Panc1 (cell line): ENCODE results near the gene ODC1.

Experiments used
- CTCF ChIP-seq: fragments of 450-650 bp; IDR thresholded peaks from 2 replicates; pipeline ENCODE4 v1.5.1; 2017; ENCODE audit warnings: mild to moderate bottlenecking
- POLR2AphosphoS5 ChIP-seq: IDR thresholded peaks from 2 replicates; pipeline ENCODE4 v1.6.1; 2012; ENCODE audit warnings: mild to moderate bottlenecking, low read depth, low read length, moderate library complexity
- REST ChIP-seq, 2 experiments: IDR thresholded peaks; 2 replicates each; pipeline ENCODE4 v1.6.1; 2011 to 2012; ENCODE audit warnings: low read depth in 2 of 2, control low read depth in 1 of 2, low read length in 1 of 2, mild to moderate bottlenecking in 1 of 2, moderate library complexity in 1 of 2; ENCODE audit not compliant: insufficient read depth in 1 of 2

GRCh38 chr2:10428924-10429323, 19.2 kb downstream of the ODC1 start:
- TF ChIP-seq POLR2AphosphoS5 = no peak
- TF ChIP-seq CTCF = no peak
- no peak for TF ChIP-seq REST (IDR thresholded peaks at IDR 0.05; ENCODE audit: insufficient read depth in 1 of 2, low read depth in 2 of 2, low read length in 1 of 2)
